Limb (tissue), 2 donors: ENCODE measurements around the gene AMN1.
A peak's percentile ranks its signal among the peaks of the same experiment; 100 is the strongest.

Experiments
- DNase-seq, 2 donors: peaks; one replicate each; pipeline ENCODE4 v3.0.0-alpha.2; 2016; ENCODE audit errors: extremely low spot score in 2 of 2

The AMN1 gene

GRCh38 chr12:31631023-31631724 lies 97.6 kb downstream of the AMN1 start:
- no peak for DNase-seq

- peak in 1 of 2 donors; percentile 34 for DNase-seq
These were observed 98.8 kb downstream of the AMN1 start for GRCh38 chr12:31629756-31630732.

GRCh38 chr12:31627456-31628054 lies 101.3 kb downstream of the AMN1 start:
- no peak for DNase-seq

GRCh38 chr12:31626270-31626995 lies 102.4 kb downstream of the AMN1 start:
- DNase-seq: no peak

GRCh38 chr12:31622038-31622437 lies 106.8 kb downstream of the AMN1 start:
- DNase-seq: no peak
